Thyroid gland (tissue), 4 donors: ENCODE results near the gene SGCD.

ENCODE experiments used
- CTCF ChIP-seq, 6 experiments: fragments of 200-600 bp in 3 of 6; fragments of 450-650 bp in 3 of 6; sonication (generic) in 3 of 6; IDR thresholded peaks; one replicate each; pipeline ENCODE4 v1.5.1; 2016 to 2019; ENCODE audit warnings: antibody characterized with exemption in 6 of 6, mild to moderate bottlenecking in 2 of 6, inconsistent platforms in 1 of 6, moderate library complexity in 1 of 6
- POLR2A ChIP-seq, 2 donors: fragments of 450-650 bp; IDR thresholded peaks; one replicate each; pipeline ENCODE4 v1.6.1; 2017; ENCODE audit warnings: antibody characterized with exemption in 2 of 2, mild to moderate bottlenecking in 2 of 2, moderate library complexity in 1 of 2

DNA sequence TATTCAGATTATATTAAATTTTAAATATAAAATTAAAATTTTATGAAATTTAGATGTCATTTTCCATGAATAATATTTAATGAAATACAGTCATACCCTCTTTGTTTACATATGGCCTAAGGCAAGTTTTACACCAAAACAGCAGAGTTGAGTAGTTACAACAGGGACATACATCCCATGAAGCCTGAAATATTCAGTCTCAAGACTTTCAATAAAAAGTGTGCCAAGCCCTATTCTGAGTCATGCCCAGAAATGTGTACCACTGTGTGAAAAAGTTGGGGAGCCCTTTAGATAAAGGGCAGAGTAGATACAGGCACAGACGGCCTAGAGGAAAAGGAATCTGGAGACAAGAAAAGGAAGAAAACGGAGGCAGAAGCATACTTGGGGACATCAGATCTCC is 261.3 kb downstream of the SGCD start:
- TF ChIP-seq CTCF (IDR thresholded peaks at IDR 0.05) = no peak
- no peak for TF ChIP-seq POLR2A (IDR thresholded peaks at IDR 0.05)
